Measurements from ENCODE around the gene TERF2IP.

DNA sequence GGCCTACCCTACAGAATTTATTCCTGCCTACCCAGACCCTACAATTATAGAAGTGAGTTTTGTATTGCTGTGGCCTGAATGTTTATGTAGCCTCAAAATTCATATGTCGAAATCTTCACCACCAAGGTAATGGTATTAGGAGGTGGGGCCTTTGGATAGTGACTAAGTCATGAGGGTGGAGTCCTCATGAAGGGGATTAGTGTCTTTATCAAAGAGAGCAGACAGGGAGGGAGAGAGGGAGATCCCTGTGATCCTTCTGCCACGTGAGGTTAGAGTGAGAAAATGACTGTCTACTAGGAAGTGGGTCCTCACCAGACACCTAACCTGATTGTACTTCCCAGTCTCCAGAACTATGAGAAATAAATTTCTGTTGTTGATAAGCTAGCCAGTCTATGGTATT lies 54.7 kb downstream of the TERF2IP start:
- TF ChIP-seq CTCF (IDR thresholded peaks at IDR 0.05) (no peak), POLR2A (IDR thresholded peaks at IDR 0.05) (no peak), POLR2AphosphoS5 (IDR thresholded peaks at IDR 0.05) (no peak)
